Measurements from ENCODE around the gene PACSIN2. TPM values are rescaled to one million over a fixed set of nuclear protein-coding genes. Genes with fewer than 3 reads are reported as not detected.

Gene PACSIN2
- total RNA-seq, 1 donor from 2014 or later: 93.7 TPM

- peaks cover 6% of the 10 kb centered on the region for H3K27me3 Mint-ChIP-seq (ENCODE audit: unreplicated experiment)
- no peaks in the 10 kb centered on the region for H3K9me3 Mint-ChIP-seq (ENCODE audit: unreplicated experiment)
- H3K4me1 Mint-ChIP-seq (ENCODE audit: unreplicated experiment): peaks cover 14% of the 10 kb centered on the region
- H3K4me3 Mint-ChIP-seq (ENCODE audit: unreplicated experiment): no peak overlapping the region
- TF ChIP-seq, protein P1, sequence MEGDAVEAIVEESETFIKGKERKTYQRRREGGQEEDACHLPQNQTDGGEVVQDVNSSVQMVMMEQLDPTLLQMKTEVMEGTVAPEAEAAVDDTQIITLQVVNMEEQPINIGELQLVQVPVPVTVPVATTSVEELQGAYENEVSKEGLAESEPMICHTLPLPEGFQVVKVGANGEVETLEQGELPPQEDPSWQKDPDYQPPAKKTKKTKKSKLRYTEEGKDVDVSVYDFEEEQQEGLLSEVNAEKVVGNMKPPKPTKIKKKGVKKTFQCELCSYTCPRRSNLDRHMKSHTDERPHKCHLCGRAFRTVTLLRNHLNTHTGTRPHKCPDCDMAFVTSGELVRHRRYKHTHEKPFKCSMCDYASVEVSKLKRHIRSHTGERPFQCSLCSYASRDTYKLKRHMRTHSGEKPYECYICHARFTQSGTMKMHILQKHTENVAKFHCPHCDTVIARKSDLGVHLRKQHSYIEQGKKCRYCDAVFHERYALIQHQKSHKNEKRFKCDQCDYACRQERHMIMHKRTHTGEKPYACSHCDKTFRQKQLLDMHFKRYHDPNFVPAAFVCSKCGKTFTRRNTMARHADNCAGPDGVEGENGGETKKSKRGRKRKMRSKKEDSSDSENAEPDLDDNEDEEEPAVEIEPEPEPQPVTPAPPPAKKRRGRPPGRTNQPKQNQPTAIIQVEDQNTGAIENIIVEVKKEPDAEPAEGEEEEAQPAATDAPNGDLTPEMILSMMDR (IDR thresholded peaks at IDR 0.05; ENCODE audit: unreplicated experiment): no peak
- no peak for DNase-seq (ENCODE audit: low spot score)
- H3K27ac Mint-ChIP-seq (ENCODE audit: unreplicated experiment): no peak overlapping the region
- H3K36me3 Mint-ChIP-seq (ENCODE audit: low read depth, unreplicated experiment): no peaks in the 10 kb centered on the region
These were observed 32.7 kb upstream of the PACSIN2 start for GRCh38 chr22:43047605-43048004.

DNA sequence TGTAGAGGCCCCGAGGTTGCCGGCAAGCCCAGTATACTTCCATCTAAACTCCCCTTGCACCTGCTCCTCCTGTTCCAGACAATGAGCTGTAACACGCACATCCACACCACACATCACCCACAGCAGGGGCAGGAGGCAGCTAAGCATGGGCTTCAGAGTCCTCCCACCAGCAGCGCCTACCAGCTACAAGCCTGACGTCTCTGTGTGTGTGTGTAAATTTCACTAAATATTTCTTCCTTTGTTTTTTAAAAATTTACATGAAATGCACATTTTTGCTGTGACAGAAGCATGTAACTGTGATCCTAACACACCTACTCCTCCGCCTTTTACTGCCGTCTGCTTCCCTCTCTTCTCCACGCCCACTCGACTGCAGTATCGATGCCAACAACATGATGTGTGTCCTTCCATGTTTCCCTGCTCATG is 29.4 kb upstream of the PACSIN2 start:
- no peak for DNase-seq (ENCODE audit: low spot score)
- Mint-ChIP-seq H3K4me3 (ENCODE audit: unreplicated experiment) (no peak overlapping the region), H3K27me3 (ENCODE audit: unreplicated experiment) (peaks cover 6% of the 10 kb centered on the region), H3K36me3 (ENCODE audit: low read depth, unreplicated experiment) (no peaks in the 10 kb centered on the region), H3K27ac (ENCODE audit: unreplicated experiment) (no peak overlapping the region), H3K9me3 (ENCODE audit: unreplicated experiment) (no peaks in the 10 kb centered on the region), H3K4me1 (ENCODE audit: unreplicated experiment) (peaks cover 14% of the 10 kb centered on the region)
- TF ChIP-seq, protein P1 (IDR thresholded peaks at IDR 0.05; ENCODE audit: unreplicated experiment): no peak

- Mint-ChIP-seq H3K9me3 (ENCODE audit: unreplicated experiment) (no peaks in the 10 kb centered on the region), H3K27ac (ENCODE audit: unreplicated experiment) (no peak overlapping the region), H3K4me1 (ENCODE audit: unreplicated experiment) (peaks cover 14% of the 10 kb centered on the region), H3K36me3 (ENCODE audit: low read depth, unreplicated experiment) (no peaks in the 10 kb centered on the region), H3K4me3 (ENCODE audit: unreplicated experiment) (no peak overlapping the region), H3K27me3 (ENCODE audit: unreplicated experiment) (peaks cover 7% of the 10 kb centered on the region)
- TF ChIP-seq, protein P1 (IDR thresholded peaks at IDR 0.05; ENCODE audit: unreplicated experiment): no peak
- no peak for DNase-seq (ENCODE audit: low spot score)
These were observed 27.3 kb upstream of the PACSIN2 start for GRCh38 chr22:43042101-43042780.

DNA sequence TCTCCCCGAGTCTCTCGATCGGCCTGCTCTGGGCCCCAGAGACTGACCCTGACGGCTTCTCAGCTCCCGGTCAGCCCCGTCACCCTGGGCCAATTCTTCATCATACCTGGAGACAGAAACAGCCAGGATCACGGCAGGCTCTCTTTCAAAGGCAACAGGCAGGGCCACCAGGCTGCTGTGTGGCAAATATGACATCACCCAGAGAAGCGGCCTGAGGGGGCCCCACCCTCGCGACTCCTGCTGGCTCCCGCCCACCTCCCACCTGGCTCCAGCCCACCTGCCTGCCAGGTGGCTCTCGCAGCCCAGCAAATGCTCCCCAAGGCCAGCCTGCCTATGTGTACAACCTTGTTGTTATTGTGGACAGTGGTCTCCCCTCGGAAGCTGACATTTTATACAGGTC is 24.9 kb upstream of the PACSIN2 start:
- H3K27ac Mint-ChIP-seq (ENCODE audit: unreplicated experiment): no peak overlapping the region
- H3K4me3 Mint-ChIP-seq (ENCODE audit: unreplicated experiment): no peak overlapping the region
- TF ChIP-seq, protein P1 (IDR thresholded peaks at IDR 0.05; ENCODE audit: unreplicated experiment): no peak
- H3K27me3 Mint-ChIP-seq (ENCODE audit: unreplicated experiment): peaks cover 7% of the 10 kb centered on the region
- H3K4me1 Mint-ChIP-seq (ENCODE audit: unreplicated experiment): peaks cover 14% of the 10 kb centered on the region
- DNase-seq (ENCODE audit: low spot score): no peak
- no peaks in the 10 kb centered on the region for H3K9me3 Mint-ChIP-seq (ENCODE audit: unreplicated experiment)
- H3K36me3 Mint-ChIP-seq (ENCODE audit: low read depth, unreplicated experiment): no peaks in the 10 kb centered on the region

DNA sequence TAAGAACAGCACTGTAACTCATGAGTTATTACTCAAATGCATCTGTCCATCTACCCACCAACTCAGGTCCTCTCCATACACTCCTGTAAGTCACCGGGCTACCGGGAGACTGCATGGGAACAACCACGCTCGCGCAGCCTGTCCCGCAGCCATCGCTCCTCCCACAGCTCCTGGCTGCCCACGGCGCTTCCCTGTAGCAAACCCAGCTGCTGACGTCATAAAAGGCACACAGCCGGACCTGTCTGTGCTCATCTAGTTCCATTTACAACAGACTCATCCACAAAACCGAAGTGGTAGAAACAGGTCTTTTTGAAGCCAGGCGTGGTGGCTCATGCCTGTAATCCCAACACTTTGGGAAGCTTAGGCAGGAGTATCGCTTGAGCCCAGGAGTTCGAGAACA is 23.4 kb upstream of the PACSIN2 start:
- H3K27me3 Mint-ChIP-seq (ENCODE audit: unreplicated experiment): peaks cover 1% of the 10 kb centered on the region
- TF ChIP-seq, protein P1 (IDR thresholded peaks at IDR 0.05; ENCODE audit: unreplicated experiment): no peak
- no peak for DNase-seq (ENCODE audit: low spot score)
- H3K9me3 Mint-ChIP-seq (ENCODE audit: unreplicated experiment): no peaks in the 10 kb centered on the region
- H3K4me3 Mint-ChIP-seq (ENCODE audit: unreplicated experiment): no peak overlapping the region
- H3K27ac Mint-ChIP-seq (ENCODE audit: unreplicated experiment): no peak overlapping the region
- H3K36me3 Mint-ChIP-seq (ENCODE audit: low read depth, unreplicated experiment): no peaks in the 10 kb centered on the region
- H3K4me1 Mint-ChIP-seq (ENCODE audit: unreplicated experiment): peaks cover 3% of the 10 kb centered on the region

Measured in endothelial cell (in vitro differentiated cells).